ENCODE results near the gene MTHFD1L.

Gene MTHFD1L

GRCh38 chr6:150899231-150899630 is 33.7 kb downstream of the MTHFD1L start:
- DNase-seq, result no peak

- no peak for DNase-seq
Measured at GRCh38 chr6:150900049-150900448, 34.5 kb downstream of the MTHFD1L start.

- no peak for DNase-seq
Measured at GRCh38 chr6:150902142-150902776, 36.8 kb downstream of the MTHFD1L start.

- DNase-seq, result no peak
Measured at GRCh38 chr6:150905769-150906168, 40.3 kb downstream of the MTHFD1L start.

- DNase-seq, result no peak
Measured at GRCh38 chr6:150906641-150907326, 41.3 kb downstream of the MTHFD1L start.

GRCh38 chr6:150907383-150907782 is 41.9 kb downstream of the MTHFD1L start:
- DNase-seq, result no peak

- DNase-seq, result no peak
Measured at GRCh38 chr6:150908901-150909300, 43.4 kb downstream of the MTHFD1L start.

GRCh38 chr6:150910561-150910960 is 45.1 kb downstream of the MTHFD1L start:
- no peak for DNase-seq

GRCh38 chr6:150914372-150914771 is 48.9 kb downstream of the MTHFD1L start:
- DNase-seq, result no peak

GRCh38 chr6:150915131-150915879 is 49.8 kb downstream of the MTHFD1L start:
- no peak for DNase-seq

GRCh38 chr6:150915880-150916265 is 50.4 kb downstream of the MTHFD1L start:
- no peak for DNase-seq

GRCh38 chr6:150919938-150920337 is 54.4 kb downstream of the MTHFD1L start:
- DNase-seq, result no peak

GRCh38 chr6:150922137-150922536 is 56.6 kb downstream of the MTHFD1L start:
- no peak for DNase-seq

GRCh38 chr6:150924808-150925589 is 59.5 kb downstream of the MTHFD1L start:
- DNase-seq, result no peak

- no peak for DNase-seq
Measured at GRCh38 chr6:150925590-150925928, 60.1 kb downstream of the MTHFD1L start.

- no peak for DNase-seq
Measured at GRCh38 chr6:150925976-150926375, 60.5 kb downstream of the MTHFD1L start.

GRCh38 chr6:150928882-150929281 is 63.4 kb downstream of the MTHFD1L start:
- no peak for DNase-seq

- DNase-seq, result no peak
Measured at GRCh38 chr6:150929416-150929815, 63.9 kb downstream of the MTHFD1L start.

GRCh38 chr6:150930841-150931240 is 65.3 kb downstream of the MTHFD1L start:
- DNase-seq, result no peak

- DNase-seq, result no peak
Measured at GRCh38 chr6:150931405-150931804, 65.9 kb downstream of the MTHFD1L start.

GRCh38 chr6:150932996-150933395 is 67.5 kb downstream of the MTHFD1L start:
- DNase-seq, result no peak

GRCh38 chr6:150934380-150934779 is 68.9 kb downstream of the MTHFD1L start:
- DNase-seq, result no peak

GRCh38 chr6:150936021-150936555 is 70.6 kb downstream of the MTHFD1L start:
- no peak for DNase-seq
